Epithelial cell of proximal tubule (primary cell): Measurements from ENCODE around the gene SNX3. TPM values are rescaled to one million over a fixed set of nuclear protein-coding genes. Genes with fewer than 3 reads are reported as not detected.

Experiments used
- DNase-seq: peaks from one replicate; pipeline ENCODE4 v3.0.0-alpha.2; 2011; ENCODE audit warnings: low read depth
- H3K4me3 ChIP-seq: 2 replicates; pipeline ENCODE4 v1.5.1; 2011; ENCODE audit warnings: low read depth, mild to moderate bottlenecking, low read length
- total RNA-seq: library from RNA; depleted of rRNA; stranded (reverse); fragments of >200 nt; gene quantifications from 2 replicates; pipeline ENCODE4 v1.2.3, GENCODE V29; 2015
- TF ChIP-seq, protein P1 (sequence below): conservative IDR thresholded peaks from 2 replicates; pipeline ENCODE4 v1.5.1; 2012; ENCODE audit warnings: low read depth, mild to moderate bottlenecking, low read length

Gene SNX3
- total RNA-seq, 1 donor from 2014 or later: 118 TPM

GRCh38 chr6:108179741-108180140 lies 81.1 kb downstream of the SNX3 start:
- DNase-seq: no peak
- no peak overlapping the region for H3K4me3 ChIP-seq
- TF ChIP-seq, protein P1, sequence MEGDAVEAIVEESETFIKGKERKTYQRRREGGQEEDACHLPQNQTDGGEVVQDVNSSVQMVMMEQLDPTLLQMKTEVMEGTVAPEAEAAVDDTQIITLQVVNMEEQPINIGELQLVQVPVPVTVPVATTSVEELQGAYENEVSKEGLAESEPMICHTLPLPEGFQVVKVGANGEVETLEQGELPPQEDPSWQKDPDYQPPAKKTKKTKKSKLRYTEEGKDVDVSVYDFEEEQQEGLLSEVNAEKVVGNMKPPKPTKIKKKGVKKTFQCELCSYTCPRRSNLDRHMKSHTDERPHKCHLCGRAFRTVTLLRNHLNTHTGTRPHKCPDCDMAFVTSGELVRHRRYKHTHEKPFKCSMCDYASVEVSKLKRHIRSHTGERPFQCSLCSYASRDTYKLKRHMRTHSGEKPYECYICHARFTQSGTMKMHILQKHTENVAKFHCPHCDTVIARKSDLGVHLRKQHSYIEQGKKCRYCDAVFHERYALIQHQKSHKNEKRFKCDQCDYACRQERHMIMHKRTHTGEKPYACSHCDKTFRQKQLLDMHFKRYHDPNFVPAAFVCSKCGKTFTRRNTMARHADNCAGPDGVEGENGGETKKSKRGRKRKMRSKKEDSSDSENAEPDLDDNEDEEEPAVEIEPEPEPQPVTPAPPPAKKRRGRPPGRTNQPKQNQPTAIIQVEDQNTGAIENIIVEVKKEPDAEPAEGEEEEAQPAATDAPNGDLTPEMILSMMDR: no peak

GRCh38 chr6:108176281-108177089 lies 84.4 kb downstream of the SNX3 start:
- no peak for DNase-seq
- H3K4me3 ChIP-seq: peak overlapping the region; percentile 28
- TF ChIP-seq, protein P1: no peak

DNA sequence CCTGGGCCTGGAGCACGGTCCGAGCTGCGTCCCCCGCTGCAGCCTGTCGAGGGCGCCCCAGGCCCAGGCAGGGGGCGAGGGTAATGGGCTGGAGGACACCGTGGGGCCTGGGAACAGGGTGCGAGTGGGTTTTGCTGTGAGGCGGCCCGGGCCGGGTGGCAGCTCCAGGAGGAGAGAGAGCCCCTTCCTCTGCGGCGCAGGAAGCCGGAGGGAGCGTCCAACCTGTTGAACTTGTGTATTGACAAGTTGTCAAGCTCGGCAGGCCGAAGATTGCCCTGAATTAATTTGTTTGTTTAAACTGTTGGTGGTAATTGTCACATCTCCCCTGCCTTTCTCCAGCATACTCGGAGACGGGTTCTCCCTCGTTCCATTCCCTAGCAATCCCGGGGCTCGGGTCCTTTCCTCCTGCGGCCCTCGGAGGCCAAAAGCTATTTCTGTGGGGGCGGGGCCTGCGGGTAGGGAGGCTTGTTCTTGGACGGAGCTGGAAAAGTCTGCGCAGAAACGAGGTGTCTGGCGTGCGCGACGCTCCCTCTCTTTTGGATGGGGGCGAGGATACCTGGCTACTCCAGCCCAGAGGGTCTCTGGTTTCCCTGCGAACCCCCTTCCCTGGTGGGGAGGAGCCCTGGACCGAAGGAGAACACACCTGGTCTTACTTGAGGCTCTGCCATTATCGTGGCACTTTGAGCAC lies 85.1 kb downstream of the SNX3 start:
- TF ChIP-seq, protein P1: peak; percentile 38
- DNase-seq: no peak
- peak overlapping the region; percentile 28 for H3K4me3 ChIP-seq

DNA sequence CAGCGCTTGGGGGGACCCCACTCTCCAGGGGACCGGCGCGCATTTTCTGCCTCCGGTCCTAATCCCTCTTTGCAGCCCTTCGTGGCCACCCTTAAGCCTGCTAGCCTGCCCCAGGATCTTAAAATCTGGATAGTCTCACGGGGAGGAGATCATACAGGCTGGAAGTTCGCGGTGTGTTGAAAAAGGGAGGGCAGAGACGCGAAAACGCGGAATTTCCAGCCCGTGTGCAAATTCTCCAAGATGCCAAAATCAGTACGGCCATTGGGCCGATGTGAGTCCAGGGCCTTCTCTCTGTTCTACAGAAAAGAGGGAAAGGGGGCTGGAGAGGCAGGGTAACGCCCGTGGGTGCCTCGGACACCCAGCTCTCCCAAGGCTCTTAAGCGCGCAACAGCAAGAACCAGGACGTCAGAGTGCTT lies 85.7 kb downstream of the SNX3 start:
- DNase-seq: no peak
- peak overlapping the region; percentile 28 for H3K4me3 ChIP-seq
- TF ChIP-seq, protein P1: no peak

DNA sequence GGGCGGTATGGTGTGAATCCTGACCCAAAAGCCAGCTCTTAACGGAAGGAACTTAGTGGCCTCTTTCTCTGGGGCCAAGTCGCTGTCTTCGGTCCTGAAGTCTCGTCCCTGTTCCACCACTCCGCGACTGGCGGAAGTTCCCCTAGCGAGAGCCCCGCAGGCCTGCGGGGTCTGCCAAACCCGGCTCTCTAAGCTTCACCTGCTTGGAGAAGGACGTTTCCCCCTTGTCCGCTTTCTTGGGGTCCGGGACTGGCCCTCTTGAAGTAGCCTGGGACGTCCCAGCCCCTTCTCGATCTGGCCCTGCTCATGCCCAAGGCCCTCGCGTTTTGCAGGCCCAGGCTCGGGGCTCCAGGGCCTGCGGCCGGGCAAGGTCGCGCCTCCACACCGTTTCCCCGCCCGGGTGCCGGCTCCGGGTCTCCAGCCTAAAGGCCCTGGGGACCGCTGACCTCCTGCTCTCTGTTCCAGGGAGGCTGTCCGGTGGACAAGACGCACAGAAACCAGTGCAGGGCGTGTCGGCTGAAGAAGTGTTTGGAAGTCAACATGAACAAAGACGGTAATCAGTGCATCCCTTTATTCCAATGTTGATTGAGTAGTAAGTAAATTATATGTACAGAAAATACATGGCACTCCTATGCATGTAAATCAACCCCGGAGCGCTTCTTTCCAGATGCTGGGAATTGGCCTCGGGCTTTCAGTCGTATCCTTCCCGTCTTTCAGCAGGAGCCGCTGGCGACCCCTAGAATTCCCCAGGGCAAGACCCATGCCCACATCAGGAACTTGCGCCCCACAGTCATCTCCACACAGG lies 86.3 kb downstream of the SNX3 start:
- no peak for DNase-seq
- H3K4me3 ChIP-seq: no peak overlapping the region
- TF ChIP-seq, protein P1: no peak

DNA sequence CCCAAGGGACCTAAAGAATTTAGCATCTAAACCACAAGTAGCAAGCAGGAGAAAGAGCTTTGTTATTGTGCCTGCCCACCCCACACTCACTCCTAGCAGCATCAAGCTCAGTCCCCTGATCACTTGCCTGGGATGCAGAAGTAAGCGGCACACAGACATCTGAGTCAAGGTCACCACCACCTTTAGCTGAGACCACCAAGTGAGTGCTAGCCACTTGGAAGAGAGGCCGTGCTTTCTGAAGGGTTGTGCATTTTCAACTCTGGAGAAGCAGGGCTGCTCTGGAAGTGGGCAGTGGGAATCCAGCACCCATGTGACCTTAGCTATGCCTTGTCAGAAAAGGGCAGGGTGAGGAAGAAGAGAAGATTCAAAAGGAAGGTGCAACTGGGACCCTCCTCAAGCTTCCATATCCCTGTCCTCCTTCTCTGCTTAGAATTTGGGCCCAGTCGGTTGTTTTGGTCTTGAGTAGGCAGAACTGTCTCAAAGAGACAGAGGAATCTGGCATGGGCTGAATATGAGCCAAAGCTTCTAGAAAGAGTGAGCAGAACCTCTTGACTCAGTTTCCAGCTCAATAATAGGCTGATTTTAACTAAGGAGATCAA lies 88.8 kb downstream of the SNX3 start:
- H3K4me3 ChIP-seq: no peak overlapping the region
- no peak for DNase-seq
- TF ChIP-seq, protein P1: no peak
